HG02884 (cell line): ENCODE data around the gene NCR3LG1.

Experiments
- ATAC-seq: cut with Tn5 transposase; IDR thresholded peaks from one replicate; pipeline ENCODE4 v1.9.1; 2021; ENCODE audit warnings: mild to moderate bottlenecking, moderate library complexity; ENCODE audit not compliant: unreplicated experiment

NCR3LG1 gene, protein sequence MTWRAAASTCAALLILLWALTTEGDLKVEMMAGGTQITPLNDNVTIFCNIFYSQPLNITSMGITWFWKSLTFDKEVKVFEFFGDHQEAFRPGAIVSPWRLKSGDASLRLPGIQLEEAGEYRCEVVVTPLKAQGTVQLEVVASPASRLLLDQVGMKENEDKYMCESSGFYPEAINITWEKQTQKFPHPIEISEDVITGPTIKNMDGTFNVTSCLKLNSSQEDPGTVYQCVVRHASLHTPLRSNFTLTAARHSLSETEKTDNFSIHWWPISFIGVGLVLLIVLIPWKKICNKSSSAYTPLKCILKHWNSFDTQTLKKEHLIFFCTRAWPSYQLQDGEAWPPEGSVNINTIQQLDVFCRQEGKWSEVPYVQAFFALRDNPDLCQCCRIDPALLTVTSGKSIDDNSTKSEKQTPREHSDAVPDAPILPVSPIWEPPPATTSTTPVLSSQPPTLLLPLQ

DNA sequence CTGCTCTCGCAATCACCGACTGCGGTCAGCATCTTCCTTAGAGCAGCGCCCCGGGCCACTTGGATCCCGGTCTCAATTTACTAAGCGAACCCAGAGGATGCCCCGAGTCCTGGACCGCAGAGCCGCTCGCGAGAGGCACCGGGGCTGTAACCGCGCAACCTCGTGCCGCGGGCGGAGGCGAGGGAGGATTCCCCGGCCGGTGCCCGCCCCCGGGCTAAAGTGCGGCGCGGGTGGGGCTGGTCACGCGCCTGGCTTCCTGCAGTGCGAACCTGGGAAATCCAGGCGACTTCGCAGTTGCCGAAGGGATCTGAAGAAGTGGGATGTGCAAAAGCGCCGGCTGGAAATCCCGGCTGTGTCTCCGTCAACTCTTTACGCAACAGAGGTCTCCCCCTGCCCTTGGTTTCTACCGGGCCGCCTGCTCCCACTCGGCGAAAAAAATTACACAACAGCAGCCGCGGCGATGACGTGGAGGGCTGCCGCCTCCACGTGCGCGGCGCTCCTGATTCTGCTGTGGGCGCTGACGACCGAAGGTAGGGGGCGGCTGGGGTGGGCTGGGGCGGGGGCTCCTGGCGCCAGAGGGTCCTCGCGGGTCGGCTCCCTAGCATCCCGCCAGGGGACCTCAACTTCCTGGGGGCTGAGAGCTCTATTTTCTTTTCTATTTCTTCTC lies at the start of gene NCR3LG1:
NCR3LG1 (plus strand) TSS at position 291 of the 667 bp plus-strand sequence; CDS start at position 461, 170 bp downstream.
- no peak for ATAC-seq

DNA sequence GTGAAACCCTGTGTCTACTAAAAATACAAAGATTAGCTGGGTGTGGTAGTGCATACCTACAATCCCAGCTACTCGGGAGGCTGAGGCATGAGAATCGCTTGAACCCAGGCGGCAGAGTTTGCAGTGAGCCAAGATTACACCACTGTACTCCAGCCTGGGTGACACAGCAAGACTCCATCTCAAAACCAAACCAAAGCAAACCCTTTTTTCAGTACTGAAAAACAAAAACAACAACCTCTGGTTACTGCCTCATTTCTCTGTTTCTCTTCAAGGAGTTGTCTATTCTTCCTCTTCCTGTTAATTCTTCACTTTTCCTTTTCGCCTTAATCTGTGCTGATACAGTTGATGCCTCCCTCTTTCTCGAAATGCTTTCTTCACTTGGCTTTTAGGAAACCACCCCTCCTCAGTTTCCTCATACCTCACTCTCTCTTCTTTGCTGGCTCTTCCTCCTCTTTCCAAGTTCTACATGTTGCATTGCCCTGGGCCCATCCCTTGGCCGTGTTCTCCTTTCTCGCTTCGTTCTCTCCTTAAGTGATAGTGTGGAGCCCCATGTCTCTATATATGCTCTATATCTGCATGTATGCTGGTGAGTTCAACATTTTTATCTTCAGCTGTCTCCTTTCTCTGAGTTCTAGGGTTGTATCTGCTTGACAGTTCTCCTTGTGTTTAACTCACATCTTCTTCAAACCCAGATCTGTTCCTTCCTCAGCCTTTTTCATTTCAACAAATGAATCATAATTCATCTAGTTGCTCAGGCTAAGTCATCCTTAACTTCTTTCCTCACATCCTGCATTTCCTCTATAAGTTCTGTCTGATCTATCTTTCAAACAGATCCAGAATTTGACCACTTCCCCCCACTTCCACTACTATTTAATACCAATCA lies 38.0 kb upstream of the NCR3LG1 start:
- no peak for ATAC-seq

DNA sequence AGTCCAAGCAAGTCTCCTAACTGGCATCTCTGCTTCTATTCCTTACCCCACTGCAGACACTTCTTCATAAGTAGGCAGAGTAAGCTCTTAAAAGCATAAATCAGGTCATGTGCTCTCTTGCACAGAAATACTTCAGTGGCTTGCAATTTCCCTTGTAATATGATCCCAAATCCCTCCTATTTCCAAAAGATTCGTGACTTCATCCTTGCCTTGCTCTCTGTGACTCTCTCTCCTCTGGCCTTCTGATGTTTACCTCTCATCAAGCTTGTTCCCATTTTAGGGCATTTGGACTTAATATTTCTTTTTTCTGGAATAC lies 37.4 kb upstream of the NCR3LG1 start:
- no peak for ATAC-seq

DNA sequence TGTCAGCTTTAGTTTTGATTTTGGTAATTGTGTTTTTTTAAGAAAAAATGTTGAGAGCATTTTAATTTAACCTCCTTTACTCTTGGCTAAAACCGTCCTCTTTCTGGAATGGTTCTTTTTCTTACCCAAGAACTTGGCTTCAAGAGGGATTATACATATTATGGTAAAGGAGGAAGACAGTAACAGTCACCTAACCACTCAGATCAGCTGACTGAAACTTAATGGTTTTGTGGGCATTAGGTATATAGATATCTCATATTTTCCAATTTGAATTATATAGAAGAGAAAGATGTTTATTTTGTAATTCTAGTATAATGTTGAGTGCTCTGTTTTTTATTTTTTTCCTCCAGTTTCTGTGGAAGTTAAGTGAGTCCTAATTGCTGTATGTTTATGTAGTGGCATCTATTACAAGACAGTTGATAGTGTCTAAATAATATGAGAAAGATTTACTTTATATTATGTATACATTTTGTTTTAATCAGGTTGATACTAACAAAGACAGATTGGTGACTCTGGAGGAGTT lies 36.6 kb upstream of the NCR3LG1 start:
- ATAC-seq, result no peak

DNA sequence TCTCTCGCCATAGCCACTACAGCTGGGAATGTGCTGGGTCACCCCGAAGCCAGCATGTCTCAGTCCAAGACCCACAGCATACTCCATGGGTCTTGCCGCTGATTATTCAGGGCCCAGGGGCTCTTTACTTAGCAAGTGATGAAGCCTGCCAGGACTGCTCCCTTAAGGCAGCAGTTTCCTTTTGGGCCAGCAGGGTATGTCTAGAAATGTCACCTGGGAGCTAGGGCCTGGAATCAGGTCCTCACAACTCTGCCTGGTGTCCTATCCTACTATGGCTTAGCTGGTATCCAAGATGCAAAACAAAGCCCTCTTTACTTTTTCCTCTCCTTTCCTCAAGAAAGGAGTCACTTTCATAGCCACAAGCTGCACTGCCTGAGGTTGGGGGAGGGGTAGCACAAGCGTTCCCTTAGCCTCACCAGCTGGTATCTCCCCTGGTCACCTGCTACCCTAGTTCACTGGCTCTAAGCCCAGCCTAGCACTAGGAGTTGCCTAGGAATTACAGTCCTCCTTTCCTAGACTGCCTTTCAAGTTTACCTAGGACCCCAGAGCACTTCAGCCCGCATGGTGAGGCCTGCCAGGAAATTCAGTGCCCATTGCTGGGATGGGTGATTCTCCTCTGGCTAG lies 22.6 kb upstream of the NCR3LG1 start:
- ATAC-seq, result no peak

DNA sequence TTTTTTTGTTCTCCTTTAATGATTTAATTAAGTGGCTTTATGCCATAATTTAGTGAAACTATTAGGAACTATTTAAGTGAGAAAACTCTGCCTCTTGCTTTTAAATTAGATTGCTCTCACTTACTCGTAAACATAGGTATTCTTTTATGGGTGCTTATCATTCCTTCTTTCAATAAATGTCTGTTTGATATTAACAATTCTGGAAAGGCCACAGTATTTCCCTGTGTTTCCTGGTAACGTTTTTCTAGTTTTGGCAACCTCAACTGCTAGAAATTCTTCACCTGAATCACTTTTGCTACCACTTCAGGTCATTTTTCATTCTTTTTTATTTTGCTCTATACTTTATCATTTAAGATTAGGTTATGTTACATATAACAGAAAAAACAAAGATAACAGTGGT lies 19.9 kb upstream of the NCR3LG1 start:
- no peak for ATAC-seq

DNA sequence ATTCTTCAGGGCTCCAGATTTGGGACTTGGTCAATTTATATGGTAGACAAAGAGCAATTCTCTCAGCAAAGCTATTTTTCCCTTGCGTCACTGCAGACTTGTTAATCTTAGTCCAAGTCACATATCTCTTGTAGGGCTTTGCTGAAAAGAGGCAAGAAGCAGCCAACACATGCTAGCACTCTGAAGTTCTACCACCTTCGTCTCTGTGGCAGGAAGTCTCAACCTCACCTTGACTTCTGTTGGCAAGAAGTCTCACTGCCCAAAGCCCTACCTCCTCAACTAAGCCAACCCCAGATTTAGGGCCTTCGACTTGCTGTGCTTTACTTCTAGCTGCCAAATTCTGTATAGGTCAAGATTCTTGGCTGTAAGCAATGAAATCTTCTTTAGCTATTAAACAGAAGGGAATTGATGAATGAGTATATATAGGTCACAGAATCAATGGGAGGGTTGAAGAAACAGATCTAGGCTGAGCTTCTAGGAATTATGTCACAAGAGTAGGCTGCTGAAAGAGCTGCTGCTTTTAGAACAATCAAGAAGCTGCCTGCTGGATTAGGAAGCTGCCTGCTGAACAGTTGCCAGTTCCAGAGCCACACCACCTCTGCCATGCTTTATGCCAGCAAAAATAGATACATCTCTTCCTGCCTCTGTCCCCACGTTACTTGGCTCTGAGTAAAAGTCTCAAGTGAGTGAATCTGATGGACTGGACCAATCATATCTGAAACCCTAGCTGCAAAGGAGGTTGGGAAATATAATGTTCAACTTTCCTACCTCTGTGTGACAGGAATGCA lies 17.6 kb upstream of the NCR3LG1 start:
- no peak for ATAC-seq

DNA sequence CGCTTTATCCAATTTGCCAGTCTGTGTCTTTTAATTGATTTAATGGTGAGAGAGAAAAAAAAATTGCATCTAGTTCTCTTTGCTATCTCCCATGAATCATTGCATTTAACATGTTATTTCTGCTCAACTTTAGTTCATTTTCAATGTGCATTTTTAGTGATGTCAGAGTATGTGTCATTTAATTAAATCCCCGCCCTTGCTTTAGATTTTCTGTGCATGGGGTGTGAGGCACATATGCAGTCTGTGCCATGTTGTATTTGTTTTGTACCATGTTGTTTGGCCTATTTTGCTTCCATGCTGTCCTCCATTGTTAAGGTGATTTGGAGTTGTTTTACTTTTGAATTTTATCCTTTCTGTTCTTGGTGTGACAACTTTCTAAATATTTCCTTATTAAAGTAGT lies 8.3 kb upstream of the NCR3LG1 start:
- no peak for ATAC-seq

DNA sequence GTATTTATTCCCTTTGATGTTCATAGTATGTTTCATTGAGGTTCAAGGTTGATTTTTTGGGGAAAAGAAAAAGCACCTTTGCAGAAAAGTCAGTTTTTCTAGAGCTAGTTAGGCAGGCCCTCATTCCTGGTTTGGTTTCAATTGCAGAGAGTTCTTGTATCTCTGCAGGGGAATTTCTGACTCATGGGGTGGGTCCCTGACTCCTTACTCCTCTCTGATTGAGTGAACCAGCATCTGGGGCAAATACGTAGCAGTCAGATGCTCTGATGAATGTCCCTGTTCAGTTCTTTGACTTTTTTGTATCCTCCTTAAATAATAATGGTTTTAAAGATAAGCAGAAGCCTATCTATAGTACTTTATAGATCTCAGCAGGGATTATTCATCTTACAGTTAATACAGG lies 7.7 kb upstream of the NCR3LG1 start:
- ATAC-seq, result no peak

DNA sequence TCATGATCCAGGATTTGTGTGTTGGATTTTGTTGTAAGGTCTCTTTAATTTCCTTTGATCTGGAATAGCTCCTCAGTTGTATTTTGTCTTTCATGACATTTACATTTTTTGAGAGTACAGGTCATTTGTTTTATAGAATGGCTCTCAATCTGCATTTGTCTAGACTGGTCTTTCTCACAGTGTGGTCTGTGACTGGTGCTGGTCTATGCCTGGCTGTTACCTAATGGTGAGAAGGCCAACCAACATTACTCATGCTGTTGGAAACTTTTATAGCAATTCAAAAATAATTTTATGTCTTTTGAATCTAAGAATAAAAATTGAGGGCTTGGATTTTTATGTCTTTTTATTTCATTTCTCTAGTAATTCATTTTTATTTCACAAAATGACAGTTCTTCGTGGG lies 3.9 kb upstream of the NCR3LG1 start:
- no peak for ATAC-seq

DNA sequence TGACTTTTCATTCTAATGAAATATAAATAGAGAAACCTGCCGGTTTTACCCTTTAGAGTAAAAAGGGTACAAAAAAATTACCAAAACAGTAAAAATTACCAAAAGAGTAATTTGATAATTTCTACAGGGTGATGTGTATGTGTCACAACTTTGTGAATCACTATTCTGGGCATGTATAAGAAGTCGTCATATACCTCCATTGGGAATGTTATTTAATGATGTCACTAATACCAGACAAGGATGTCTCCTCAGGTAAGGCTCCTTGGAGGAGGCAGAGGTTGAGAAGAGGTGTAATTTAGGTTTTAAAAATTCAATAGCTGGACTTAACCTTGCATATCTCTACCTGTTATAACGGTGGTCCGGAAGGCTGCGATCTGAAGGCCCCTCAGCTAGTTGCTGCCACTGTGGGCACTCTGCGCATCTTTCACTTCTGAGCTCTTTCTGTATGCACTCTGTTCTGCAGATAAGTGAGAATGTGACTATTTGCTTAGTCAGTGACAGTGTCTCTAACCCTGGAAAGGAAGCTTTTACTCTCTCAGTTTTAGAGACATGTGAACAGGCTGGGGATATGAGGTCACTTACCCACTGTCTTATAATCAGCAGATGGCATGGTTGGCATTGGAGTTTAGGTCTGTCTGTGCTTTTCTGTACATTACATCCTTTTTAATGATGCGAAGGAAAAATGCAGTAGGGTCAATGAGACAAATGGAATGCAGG lies 987 bp upstream of the NCR3LG1 start:
- ATAC-seq, result no peak

DNA sequence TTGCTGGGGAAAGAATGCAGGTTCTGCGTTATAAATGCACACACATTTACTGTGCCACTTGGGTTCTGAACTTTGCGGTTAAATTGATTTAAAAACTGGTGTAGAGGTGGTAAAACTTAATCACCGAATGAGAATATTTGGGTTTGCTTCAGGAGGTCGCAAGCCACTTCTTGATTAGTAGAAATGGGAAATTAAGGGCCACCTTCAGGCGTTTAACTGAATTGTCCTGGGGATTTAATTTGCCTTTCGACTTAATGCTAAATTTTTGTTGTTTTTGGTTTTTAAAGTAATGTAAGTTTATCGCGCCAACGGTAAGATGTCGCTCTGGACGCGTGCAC lies 459 bp upstream of the NCR3LG1 start:
- no peak for ATAC-seq

DNA sequence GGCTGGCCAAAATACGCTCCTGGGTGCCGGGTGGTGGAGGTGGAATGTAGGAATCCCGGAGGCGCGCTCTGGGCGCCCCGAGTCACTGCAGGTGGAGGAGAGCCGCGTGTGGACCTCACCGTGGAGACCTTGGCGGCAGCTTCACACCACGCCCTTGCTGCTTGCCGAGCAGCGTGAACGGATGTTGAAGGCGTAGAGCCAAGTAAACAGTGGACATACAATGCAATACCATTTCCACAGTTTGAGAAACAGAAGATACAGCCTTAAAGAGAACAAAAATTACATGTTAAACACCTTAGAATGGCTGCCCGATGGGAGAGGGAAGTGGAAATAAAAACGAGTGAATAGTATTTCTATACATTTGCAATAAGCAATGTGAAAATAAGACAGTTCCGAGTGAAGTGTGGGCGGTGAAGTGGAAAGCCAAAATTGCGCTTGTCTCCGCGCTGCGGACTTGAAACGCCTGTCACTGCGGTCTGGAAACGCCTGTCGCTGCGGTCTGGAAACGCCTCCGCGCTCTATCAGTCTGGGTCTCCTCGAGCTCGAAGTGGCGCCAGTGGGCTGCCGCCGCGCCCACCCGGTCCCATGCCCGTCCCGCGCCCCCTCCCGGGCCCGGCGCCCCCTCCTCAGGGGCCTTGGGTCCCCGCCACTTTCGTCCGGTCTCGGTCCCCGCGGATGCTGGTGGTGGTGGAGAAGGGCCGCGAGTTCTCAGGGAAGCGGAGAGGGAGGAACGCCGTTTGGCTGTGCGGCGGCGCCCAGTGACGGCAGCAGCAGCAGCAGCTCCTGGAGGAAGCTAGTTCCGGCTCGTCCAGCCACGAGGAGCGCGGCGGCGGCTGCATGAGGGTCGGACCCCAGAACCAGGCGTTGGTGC lies 1.6 kb downstream of the NCR3LG1 start:
- ATAC-seq, result peak; percentile 39

DNA sequence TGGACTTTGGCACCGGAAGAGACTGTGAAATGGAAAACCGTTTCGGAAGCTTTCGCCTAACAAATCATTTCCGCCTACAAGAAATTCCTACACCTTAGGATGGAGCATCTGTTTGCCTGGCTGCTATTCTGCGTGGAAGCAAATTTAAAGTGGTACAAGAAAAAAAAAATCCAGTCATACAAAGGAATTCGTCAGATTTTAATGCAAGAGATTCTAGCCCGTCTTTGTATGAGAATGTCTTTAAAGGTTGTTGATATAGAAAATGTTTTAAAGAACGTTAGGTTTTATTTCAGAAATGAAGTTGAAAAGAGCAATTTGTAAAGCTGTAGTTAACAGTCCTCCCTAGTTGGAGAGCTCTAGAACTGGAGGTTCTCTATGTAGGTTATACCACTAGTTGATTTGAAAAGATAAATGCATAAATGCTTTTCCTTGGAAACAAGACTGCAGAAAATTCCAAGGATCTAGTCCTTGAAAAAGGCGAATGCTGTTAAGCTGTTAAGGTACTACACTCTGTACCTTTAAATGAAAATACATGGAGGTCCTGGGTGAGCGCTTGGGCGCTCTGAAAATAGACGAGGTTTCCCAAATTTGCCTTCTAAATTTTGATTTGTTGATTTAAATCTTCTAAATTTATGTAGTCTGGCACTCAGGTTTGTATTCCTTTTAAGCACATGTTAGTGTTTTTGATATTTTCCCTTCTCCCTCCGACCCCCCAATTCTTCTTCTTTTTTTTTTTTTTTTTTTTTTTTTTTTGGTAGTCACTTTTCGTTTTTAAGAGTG lies 2.4 kb downstream of the NCR3LG1 start:
- ATAC-seq, result no peak

DNA sequence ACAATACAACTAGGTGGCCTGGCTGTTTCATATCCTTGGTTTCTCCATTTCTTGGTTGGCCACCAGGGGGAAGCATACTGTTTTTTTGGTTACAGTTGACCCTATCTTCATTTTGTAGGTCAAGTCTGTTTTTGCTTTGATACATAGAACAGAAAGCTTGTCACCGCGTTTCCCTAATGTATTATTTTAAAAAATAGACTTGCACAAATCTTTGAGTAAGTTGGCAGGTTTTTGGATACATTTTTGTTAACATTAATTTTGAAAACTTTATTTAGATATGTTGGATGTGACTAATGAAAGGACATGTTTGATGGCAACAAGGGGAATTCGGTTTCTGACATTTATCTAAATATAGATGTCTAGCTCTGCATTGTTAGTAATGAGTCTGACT lies 3.0 kb downstream of the NCR3LG1 start:
- ATAC-seq, result peak; percentile 33

DNA sequence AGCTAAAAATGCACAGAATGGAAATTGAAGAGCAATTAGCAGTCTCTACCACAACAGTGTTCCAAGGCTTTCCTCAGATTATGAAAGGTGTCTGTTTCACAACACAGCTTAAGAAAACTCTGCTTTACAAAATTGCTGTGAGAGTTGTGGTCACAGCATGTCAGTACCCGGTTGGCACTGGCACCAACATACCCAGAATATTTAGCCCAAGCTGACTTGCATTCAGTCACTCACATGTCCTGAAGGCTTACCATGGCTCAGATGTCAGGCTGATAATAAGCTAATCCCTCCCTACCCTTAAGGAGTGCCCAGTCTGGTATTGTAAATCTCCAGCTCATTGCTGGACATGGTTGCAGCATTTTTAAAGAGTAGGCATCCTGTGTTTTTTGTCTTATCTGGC lies 14.9 kb downstream of the NCR3LG1 start:
- no peak for ATAC-seq

DNA sequence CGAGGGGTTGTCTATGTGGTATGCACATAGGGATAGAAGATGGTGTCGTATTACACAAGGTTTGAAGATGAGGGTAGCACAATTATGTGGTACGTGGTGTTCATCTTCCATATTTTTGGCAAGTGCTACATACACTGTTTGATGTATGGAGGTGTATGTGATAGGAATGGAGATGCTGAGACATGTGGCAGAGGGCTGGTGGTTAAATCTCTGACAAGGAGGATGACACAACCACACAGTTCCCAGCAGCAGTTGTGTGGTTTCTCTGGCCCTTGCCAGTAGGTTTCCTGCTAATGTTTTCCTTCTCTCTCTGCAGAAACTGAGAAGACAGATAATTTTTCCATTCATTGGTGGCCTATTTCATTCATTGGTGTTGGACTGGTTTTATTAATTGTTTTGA lies 17.0 kb downstream of the NCR3LG1 start:
- no peak for ATAC-seq

DNA sequence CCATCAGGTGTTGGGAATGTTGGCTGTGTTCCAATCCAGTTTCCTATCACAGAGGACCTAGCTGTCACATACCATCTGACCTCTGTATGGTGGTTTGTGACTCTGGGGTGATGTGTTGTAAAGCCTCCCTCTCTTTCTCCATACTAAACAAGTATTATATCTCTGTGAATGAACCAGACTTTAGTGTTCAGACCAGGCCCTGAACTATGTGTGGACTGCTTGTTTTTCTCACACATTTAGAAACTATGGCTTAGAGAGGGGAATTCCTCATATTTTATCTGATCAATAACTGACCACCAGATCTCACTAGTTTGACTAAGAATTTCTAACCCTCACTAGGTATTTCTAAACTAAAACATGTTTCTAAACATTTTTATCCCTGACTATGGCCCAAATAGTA lies 17.5 kb downstream of the NCR3LG1 start:
- no peak for ATAC-seq
